Urothelium cell line (cell line): ENCODE results near the gene BACE2.
"Not testable (repeated sequence)": the region's sequence is repeated elsewhere in the genome, so short reads cannot be mapped to it uniquely, and the experiment has no call there.

Experiments
- DNase-seq: peaks from one replicate; pipeline ENCODE4 v3.0.0; 2011; ENCODE audit warnings: low spot score, mixed read lengths
- FAIRE-seq: peaks from 2 replicates; lab custom pipeline; 2011; peaks lifted over from hg19 to GRCh38; lab: Jason Lieb, UNC

BACE2 gene

GRCh38 chr21:41182547-41182946, 14.6 kb downstream of the BACE2 start:
- DNase-seq (no peak), FAIRE-seq (no peak)

GRCh38 chr21:41183575-41183974, 15.6 kb downstream of the BACE2 start:
- DNase-seq (no peak), FAIRE-seq (no peak)

GRCh38 chr21:41185802-41186201, 17.8 kb downstream of the BACE2 start:
- no peak for FAIRE-seq
- no peak for DNase-seq

- DNase-seq (no peak), FAIRE-seq (no peak)
These were observed 19.0 kb downstream of the BACE2 start for GRCh38 chr21:41186755-41187536.

DNA sequence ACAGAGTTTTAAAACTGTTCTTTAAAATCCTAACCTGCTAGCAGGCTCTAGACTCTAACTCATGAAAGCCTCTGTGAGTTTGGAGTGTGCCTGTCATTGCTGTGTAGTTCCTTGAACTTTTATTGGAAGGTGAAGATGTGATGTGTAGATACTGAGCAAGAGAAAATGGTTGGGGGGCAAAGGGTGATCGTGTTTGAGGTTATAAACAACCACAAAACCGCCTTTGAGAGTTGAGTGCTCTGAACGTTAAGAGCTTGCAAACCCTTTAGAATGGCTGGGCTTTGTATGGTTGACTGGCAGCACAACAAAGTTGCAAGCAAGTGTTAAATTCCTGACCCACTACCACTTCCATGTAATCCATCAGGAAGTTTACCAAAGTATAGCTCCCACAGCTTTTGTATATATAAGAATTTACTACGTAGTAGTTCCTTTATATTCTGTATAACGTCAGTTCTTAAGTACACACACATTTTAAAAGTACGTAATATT, 19.6 kb downstream of the BACE2 start:
- DNase-seq (no peak), FAIRE-seq (no peak)

DNA sequence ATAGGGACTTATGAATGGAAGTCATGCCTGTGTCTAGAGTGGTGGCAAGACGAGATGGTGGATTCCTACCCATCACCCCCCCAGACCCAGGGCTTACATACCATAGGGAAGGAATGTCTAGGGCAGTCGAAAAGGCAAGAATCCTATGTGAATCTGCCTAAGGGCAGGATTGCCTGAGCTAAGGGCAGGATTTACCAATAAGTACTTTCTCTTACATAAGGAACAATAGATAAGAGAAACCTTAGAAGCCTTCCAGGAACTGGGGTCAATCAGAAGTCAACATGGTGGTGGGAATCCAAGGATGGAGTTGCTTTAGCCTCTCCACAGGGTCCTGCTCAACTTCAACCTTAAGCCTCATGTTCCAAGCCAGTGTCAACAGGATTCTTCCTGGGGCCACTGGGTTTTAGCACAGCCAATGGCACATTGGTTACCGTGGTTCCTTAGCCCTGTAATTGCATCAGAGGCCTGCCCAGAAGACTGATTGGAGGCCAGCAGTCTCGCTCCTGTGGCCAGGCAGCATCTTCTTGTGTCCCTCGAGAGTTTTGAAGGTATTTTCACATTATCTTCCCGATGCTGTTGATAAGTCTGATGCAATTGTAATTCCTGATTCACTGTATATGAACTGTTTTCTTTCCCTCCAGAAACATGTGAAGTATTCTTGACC, 20.7 kb downstream of the BACE2 start:
- DNase-seq = no peak
- FAIRE-seq = no peak

GRCh38 chr21:41189150-41189745, 21.3 kb downstream of the BACE2 start:
- DNase-seq (no peak), FAIRE-seq (no peak)

- DNase-seq, FAIRE-seq: not testable (repeated sequence)
These were observed 24.6 kb downstream of the BACE2 start for GRCh38 chr21:41192552-41192951.

DNA sequence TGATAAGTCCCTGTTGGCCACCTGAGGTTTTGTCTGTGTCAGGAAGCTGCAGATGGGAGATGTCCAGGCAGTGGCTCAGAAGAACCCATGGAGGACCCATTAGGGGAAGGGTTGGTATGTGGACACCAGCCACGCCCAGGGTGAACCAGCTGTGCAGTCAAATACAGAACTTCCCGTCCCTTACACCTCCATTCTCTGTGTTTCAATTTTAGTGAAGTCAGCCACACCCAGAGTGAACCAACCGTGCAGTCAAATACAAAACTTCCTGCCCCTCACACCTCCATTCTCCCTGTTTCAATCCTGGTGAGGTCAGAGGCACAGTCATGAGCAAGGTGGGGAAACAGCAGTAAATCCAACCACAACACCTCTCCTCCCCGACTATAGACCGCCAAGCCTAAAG, 27.4 kb downstream of the BACE2 start:
- FAIRE-seq = no peak

GRCh38 chr21:41196993-41197392, 29.0 kb downstream of the BACE2 start:
- no peak for DNase-seq
- FAIRE-seq = no peak

More for the DNA sequence above, 27.4 kb downstream of the BACE2 start:
- DNase-seq = no peak

- FAIRE-seq = no peak
- no peak for DNase-seq
These were observed 29.6 kb downstream of the BACE2 start for GRCh38 chr21:41197582-41197981.

DNA sequence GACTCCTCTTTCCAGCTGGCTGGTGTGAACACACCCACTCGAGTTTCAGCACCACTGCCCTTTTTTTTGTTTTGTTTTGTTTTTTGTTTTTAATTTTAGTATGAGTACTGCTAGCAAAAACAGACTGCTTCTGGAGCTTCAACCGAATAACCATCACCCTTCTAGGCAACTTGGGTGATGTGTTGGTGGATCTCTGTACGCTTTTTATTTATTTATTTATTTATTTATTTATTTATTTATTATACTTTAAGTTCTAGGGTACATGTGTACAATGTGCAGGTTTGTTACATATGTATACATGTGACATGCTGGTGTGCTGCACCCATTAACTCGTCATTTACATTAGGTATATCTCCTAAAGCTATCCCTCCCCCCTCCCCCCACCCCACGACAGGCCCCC, 30.7 kb downstream of the BACE2 start:
- DNase-seq, FAIRE-seq: not testable (repeated sequence)

GRCh38 chr21:41199123-41199522, 31.2 kb downstream of the BACE2 start:
- FAIRE-seq (no peak), DNase-seq (no peak)

GRCh38 chr21:41199588-41199987, 31.6 kb downstream of the BACE2 start:
- FAIRE-seq (no peak), DNase-seq (no peak)

DNA sequence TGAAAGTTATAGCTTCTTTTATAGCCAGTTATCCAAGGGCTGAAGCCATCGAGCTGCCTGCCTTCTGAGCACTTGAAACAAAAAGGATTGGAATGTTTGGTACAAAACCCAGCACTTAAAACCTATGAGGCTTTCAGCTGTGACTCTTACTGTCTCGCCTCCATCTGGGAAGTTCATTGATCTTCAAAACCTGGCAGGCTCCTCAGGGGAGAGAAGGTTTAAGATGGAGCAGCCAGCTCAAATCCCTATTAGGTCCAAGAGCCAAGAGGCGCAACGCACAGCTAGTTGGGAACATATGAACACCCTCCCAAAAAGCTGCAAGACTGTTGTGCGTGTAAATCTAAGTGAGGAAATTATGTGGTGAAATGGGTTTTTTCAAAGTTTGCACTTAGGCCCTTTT, 33.4 kb downstream of the BACE2 start:
- DNase-seq (no peak), FAIRE-seq (no peak)

GRCh38 chr21:41204736-41205135, 36.8 kb downstream of the BACE2 start:
- no peak for DNase-seq
- FAIRE-seq = no peak

GRCh38 chr21:41207401-41208375, 39.7 kb downstream of the BACE2 start:
- no peak for DNase-seq
- FAIRE-seq = no peak

GRCh38 chr21:41208376-41208763, 40.4 kb downstream of the BACE2 start:
- FAIRE-seq = no peak
- no peak for DNase-seq

DNA sequence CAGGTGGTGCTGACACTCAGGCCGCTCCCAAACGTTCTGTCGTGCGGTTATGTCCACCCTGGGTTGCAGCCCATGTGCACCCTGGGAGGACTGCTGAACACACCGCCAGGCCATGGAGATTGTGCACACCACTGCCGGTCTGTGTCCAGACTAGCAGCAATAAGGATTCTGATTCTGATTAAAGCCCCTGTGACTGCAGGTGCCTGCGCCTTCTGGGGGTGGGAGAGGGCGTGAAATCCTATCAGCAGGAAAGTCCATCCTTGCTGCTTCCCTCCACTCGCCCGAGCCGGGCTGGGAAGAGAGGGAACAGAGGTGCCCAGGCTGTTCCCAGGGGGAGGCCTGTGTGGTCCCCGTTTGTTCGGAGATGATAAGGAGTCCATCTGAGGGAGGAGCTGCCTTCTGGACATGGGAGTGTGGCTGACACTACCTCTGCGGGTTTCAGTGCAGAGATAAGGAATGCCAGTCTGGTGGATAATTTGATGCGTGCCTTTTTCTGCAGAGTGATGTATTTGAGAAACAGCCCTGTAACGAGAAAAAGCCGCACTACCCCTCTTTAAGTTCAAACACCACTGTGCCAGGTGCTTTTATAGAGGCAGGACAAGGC, 41.2 kb downstream of the BACE2 start:
- no peak for DNase-seq
- FAIRE-seq = no peak

GRCh38 chr21:41210426-41211059, 42.6 kb downstream of the BACE2 start:
- no peak for DNase-seq
- FAIRE-seq = no peak
